Limb (tissue), 2 donors: ENCODE results near the gene ZNF785.
"Not testable (repeated sequence)": the region's sequence is repeated elsewhere in the genome, so short reads cannot be mapped to it uniquely, and the experiment has no call there.

Experiments
- DNase-seq, 2 donors: peaks; one replicate each; pipeline ENCODE4 v3.0.0-alpha.2; 2016; ENCODE audit errors: extremely low spot score in 2 of 2

ZNF785 gene

DNA sequence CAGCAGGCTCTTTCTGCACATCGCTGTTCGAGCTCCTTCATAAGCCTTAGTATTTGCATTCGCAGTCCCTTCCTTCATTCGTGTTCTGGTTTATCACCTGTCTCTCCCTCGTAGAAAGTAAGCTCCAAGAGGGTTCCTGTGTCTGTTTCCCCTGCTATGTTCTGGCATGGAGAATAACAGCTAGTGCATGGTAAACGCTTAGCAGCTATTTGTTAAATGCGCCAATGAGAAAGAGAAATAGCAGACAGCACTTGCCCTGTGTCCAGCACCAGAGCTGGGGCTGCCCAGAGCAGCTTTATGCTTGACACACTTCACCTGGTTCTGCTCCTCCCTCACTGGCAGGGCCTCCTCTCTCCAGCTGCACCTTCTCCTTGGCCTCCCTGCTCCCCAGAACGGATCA lies 19.5 kb downstream of the ZNF785 start:
- DNase-seq = no peak

DNA sequence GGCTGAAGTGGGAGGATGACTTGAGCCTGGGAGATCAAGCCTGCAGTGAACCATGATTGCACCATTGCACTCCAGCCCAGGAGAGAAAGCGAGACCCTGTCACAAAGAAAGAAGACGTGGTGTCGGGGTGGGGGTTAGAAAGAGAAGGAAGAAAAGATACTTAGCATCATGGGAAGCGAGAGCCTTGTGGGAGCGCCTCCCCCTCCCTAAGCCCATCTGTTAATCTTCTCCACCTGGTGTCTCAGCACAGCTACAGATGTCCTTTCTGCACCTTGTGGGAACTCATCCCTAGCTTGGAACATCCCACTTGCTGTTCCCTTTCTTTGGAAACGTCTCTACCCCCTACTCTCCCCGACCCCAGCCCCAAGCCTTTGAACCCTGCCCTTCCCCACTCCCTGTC lies 20.0 kb downstream of the ZNF785 start:
- DNase-seq = no peak

DNA sequence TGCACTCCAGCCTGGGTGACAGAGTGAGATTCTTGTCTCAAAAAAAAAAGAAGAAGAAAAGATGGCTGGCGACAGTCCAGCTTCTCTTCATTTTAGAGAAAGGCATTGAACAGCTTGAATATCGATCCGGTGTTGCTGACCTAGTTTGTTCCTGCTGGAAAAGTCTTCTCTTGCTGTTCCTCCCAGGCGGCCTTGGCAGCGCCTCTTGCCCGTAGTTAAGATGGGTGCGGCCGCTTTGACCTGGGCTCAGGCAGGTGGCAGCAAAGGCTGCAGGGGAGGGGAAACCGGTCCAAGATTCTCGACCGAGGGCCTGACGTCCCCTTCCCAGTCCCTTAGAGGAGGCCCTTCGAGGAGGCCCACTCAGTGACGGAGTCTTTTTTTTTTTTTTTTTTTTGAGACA lies 23.5 kb downstream of the ZNF785 start:
- DNase-seq = no peak

DNA sequence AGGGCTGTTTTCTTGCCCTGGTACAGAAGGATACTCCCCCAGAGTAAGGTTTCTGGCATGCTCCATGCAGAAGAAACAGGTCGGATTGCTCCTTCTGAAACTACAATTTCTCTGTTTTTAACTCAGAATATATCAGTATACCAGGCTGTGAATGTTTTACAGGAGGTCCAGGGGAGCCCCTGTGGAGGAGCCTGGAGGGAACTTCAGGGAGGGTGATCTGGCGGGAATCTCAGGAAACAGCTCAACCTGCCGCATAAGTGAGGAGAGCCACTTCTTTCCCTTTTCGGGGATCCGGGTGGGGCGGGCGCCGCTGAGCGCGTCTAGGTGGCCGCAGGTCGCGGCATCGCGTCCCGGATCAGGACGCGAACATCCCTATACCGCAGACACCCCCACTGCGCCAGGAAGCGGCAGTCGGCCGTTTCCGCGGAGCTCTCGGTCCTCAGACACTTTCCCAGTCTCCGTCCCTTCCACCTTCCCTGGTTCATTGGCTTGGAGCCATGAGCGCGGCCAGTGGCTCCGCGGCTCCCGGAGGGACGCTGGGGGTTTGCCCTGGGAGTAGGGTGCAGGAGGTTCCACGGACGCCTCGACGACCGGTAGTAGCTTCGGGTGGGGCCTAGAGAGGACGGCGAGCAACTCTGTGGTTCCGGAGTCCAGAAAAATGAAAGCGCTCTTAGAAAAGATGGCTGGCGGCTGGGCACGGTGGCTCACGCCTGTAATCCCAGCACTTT lies 24.2 kb downstream of the ZNF785 start:
- no peak for DNase-seq

GRCh38 chr16:30559690-30560089 lies 25.8 kb downstream of the ZNF785 start:
- DNase-seq = no peak

DNA sequence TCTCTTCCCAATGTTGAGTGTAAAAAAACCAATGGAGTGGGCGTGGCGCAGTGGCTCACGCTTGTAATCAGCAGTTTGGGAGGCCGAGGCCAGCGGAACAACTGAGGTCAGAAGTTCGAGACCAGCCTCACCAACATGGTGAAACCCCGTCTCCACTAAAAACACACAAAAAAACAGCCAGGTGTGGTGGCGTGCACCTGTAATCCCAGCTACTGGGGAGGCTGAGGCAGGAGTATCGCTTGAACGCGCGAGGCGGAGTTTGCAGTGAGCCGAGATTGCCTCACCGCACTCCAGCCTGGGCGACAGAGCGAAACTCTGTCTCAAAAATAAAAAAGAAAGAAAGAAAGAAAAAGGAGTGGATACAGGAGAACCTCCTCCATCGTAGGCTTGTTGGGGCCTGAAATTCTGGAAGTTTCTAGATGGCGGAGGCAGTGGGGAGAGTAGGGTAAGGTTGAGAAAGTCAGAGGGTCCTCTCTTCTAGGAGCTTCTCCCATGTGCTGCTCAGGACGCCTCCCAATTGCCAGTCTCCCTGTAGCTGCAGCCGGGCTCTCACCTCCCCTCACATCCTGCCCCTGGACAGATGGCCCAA lies 26.6 kb downstream of the ZNF785 start:
- DNase-seq = no peak

DNA sequence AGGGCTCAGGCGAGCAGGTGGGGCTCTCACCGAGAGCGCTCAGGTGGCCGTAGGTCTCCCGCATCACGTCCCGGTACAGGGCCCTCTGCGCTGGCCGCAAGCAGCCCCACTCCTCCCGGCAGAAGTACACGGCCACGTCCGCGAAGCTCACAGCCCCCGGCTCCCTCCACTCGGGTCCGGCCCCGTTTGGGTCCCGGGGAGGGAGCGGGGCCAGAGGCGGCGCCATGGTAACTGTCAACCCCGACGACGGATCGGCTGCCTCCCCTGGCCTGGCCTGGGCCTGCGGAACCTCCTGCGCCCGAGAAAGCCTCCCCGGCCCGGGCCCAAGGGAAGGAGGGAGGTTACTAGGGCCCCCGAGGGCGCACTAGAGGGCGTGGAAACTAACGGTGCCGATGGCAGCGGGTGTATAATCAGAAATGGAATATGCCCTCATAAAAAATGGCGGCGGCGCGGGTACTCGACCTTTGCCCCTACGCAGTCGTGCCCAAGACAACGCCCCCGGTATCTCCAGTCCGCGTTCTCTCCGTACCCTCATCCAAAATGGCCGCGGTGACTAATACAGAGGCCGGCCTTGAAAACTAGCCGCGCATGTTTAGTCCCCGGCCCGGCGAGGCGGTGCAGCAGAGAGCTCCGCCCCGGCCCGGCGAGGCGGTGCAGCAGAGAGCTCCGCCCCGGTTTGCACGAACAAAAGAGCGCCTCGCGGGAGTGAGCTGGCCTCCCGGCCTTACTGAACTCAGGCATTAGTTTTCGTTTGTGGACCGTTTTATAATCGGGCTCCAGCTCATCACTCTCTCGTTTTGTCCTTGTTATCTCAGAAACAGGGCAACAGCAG lies 27.3 kb downstream of the ZNF785 start, which contains the start of gene ZNF764:
TSS of gene ZNF764 (minus strand) at position 418 of the 832 bp plus-strand sequence. CDS start at position 226, 192 bp downstream.
- peak; percentile 95 to 97 for DNase-seq

DNA sequence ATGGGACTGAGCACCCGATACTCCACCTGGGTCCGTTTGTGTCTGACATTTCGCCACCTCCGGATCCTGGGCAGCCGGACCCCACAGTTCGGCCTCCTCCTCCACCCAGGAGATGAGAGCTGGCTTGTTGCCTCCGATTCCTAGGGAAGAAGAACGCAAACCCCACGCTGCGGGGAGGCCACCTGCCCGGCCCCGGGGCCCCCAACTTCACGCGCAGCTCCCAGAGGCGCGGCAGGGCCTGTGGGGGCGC lies 27.9 kb downstream of the ZNF785 start:
- DNase-seq = no peak

- no peak for DNase-seq
Observed at GRCh38 chr16:30556125-30556473, 29.4 kb downstream of the ZNF785 start.

DNA sequence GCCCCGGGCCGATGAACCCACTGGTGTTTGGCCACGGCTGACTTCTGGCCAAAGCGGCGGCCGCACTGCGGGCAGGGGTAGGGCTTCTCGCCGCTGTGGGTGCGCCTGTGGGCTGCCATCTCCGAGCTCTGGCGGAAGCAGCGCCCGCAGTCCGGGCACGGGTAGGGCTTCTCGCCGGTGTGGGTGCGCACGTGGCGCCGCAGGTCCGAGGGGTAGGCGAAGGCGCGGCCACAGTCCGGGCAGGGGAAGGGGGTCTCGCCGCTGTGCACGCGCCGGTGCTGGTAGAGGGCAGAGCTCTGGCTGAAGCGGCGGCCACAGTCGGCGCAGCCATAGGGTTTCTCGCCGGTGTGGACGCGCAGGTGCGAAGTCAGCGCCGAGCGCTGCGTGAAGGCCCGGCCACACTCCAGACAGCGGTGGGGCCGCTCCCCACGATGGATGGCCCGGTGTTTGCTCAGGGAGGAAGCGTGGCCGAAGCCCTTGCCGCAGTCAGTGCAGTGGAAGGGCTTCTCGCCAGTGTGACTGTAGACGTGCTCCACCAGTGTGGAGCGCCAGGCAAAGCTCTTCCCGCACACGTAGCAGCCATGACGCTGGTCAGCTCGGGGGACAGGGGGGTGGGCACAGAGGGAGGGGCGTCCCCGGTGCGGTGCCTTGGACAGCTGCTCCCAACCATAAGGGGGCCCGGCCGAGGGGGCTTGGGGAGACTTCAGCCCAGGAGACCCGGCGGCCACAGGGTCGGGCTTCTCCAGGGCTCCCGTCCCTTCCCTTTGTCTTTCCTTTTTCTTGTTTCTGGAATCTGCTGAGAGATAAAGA lies 30.0 kb downstream of the ZNF785 start:
- no peak for DNase-seq

DNA sequence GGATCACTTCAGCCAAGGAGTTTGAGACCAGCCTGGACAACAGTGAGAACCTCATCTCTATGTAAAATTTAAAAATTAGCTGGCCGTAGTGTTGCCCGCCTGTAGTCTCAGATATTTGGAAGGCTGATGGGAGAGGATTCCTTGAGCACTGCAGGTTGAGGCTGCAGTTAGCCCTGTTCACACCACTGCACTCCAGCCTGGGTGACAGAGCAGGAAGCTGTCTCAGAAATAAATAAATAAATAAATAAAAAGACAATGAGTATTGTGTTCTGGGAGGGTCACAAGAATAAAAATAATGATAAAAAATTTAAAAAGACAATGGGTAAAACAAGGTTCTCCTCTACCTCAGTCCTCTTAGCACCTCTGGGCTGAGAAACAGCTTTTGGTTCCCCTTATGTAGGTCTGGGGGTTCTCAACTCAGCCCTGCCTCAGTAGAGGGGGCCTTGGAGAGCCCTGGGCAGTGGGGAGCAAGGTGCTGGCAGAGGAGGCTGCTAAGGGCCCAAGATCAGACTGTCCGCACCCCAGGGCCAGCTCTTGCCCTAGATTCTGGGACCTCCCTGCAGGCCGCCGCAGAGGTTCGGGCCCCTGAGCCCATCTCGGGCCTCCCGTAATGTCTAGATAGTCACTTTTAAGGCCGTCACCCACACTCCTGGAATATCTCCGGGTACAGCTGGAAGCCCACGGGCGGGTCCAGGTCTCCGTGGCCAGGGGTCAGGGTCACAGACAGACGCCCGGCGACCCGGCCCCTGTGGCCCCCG lies 30.8 kb downstream of the ZNF785 start:
- DNase-seq = no peak

- DNase-seq = no peak
Observed at GRCh38 chr16:30553393-30553899, 32.1 kb downstream of the ZNF785 start.

DNA sequence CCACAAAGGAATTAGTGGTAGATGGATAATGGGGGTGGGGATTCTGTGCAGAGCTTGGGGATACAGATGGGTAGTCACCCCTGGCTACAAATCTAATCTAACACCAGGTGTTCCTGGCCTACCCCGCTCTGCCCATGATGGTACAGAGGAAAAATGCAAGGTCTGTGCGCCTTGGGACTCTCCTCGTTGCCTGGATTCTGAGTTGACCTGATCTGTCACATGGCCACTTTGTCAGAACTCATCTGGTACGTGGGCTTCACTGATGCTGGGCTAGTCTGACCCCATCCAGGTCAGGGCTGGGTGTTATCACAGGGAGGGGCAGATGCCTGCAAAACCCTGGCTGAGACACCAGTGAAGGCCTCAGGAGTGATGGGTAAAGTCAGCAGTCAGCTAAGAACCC lies 32.5 kb downstream of the ZNF785 start:
- DNase-seq = no peak

DNA sequence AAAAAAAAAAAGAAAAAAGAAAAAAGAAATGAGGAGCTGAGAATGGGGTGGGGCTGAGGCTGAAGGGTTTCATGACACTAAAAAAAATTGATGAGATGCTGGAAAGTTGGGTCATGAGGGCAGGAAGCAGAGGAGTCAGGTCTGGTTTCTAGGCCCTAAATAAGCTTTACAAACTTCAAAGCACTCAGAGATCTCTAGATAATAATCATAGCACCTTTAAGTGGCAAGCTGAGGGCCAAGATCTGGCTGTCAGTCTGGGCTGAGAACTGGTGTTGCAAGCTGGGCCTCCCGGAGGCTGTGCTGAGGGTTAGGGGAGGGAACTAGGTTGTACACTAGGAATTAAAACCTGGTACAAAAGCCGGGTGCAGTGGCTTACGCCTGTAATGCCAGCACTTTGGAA lies 33.7 kb downstream of the ZNF785 start:
- no peak for DNase-seq

DNA sequence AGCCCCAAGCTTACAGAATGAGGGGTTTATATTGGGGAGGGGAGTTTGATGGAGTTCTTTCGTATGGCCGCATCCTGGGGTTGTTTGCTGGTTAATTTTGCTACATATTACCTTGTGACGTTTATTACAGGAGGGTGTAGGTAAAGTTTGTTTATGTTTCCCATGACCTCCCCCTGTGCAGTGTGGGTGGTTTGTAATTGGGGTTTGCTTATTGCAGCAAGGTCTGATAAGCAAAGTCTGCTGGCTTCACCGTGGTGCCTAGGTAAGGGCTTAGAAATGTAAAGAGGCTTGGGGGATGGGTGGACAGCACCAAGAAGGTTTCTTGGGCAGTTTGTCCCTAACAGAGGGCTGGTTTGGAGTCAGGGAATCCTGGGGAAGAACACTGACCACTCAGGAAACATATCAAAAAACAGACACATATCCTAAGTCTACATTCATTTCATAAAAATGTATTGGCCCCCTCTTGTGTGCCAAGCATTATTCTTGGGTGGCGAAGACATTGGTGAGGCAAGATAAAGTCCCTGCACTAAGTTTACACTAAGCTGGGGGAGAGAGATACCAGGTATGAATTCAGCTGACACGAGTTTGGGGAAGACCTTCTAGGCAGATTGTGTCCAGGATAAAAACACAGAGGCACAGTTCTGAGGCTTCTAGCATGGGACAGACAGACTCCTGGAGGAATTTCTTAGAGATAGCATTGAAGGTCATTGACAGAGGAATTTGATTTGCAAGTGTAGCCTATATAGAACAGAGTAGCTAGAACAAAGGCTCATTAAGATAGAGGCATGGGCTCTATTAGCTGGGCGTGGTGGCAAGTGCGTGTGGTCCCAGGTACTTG lies 36.9 kb downstream of the ZNF785 start:
- no peak for DNase-seq

GRCh38 chr16:30546115-30546514 lies 39.4 kb downstream of the ZNF785 start:
- no peak for DNase-seq

GRCh38 chr16:30543067-30543466 lies 42.4 kb downstream of the ZNF785 start:
- DNase-seq = no peak

- DNase-seq = no peak
Observed at GRCh38 chr16:30541502-30542329, 43.8 kb downstream of the ZNF785 start.

DNA sequence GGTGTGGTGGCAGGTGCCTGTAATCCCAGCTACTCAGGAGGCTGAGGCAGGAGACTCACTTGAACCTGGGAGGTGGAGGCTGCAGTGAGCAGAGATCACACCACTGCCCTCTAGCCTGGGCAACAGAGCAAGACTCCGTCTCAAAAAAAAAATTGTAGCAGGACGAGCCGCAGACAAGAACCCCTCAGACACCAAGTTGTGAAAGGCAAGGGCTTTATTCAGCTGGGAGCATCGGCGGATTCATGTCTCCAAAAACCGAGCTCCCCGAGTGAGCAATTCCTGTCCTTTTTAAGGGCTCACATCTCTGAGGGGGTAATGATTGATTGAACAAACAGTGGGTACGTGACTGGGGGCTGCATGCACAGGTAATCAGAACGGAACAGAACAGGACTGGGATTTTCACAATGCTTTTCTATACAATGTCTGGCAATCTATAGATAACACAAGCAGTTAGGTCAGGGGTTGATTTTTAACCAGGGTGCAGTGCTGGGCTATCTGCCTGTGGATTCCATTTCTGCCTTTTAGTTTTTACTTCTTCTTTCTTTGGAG lies 44.5 kb downstream of the ZNF785 start:
- DNase-seq = not testable (repeated sequence)
